Measurements from ENCODE around the gene BABAM2.

Gene BABAM2

GRCh38 chr2:27942612-27943547, 52.4 kb downstream of the BABAM2 start:
- H3K4me3 ChIP-seq (ENCODE audit: low read depth, low read length), result no peak overlapping the region
- TF ChIP-seq, protein P1, sequence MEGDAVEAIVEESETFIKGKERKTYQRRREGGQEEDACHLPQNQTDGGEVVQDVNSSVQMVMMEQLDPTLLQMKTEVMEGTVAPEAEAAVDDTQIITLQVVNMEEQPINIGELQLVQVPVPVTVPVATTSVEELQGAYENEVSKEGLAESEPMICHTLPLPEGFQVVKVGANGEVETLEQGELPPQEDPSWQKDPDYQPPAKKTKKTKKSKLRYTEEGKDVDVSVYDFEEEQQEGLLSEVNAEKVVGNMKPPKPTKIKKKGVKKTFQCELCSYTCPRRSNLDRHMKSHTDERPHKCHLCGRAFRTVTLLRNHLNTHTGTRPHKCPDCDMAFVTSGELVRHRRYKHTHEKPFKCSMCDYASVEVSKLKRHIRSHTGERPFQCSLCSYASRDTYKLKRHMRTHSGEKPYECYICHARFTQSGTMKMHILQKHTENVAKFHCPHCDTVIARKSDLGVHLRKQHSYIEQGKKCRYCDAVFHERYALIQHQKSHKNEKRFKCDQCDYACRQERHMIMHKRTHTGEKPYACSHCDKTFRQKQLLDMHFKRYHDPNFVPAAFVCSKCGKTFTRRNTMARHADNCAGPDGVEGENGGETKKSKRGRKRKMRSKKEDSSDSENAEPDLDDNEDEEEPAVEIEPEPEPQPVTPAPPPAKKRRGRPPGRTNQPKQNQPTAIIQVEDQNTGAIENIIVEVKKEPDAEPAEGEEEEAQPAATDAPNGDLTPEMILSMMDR (IDR thresholded peaks at IDR 0.05; ENCODE audit: low read depth, low read length, missing control alignments), result no peak
- DNase-seq (ENCODE audit: low read depth), result no peak
- in situ Hi-C loops (cut with HindIII; ENCODE audit: low sequenced_read_pairs), result no loop called here

DNA sequence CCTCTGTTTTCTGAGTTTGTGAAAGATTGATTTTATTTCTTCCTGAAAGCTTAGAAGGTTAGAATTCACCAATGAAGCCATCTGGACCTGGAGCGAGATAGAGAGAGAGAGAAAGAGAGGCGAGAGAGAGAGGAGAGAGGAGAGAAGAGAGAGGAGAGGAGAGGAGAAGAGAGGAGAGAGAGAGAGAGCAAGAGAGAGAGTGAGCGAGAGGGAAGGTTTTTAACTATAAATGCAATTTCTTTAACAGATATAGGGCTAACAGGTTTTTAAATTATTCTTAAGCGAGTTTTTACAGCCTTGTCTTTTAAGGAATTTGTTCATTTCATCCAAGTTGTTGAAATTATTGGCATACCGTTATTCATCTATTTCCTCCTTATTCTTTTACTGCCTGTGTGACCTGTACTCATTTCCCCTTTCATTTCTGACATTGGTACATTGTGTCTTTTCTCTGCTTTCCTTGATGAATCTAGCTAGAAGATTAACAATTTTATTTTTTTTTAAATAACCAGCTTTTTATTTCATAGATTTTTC, 56.1 kb downstream of the BABAM2 start:
- DNase-seq (ENCODE audit: low read depth), result no peak
- TF ChIP-seq, protein P1 (IDR thresholded peaks at IDR 0.05; ENCODE audit: low read depth, low read length, missing control alignments), result no peak
- H3K4me3 ChIP-seq (ENCODE audit: low read depth, low read length), result no peak overlapping the region
- in situ Hi-C loops (cut with HindIII; ENCODE audit: low sequenced_read_pairs), result no loop called here

DNA sequence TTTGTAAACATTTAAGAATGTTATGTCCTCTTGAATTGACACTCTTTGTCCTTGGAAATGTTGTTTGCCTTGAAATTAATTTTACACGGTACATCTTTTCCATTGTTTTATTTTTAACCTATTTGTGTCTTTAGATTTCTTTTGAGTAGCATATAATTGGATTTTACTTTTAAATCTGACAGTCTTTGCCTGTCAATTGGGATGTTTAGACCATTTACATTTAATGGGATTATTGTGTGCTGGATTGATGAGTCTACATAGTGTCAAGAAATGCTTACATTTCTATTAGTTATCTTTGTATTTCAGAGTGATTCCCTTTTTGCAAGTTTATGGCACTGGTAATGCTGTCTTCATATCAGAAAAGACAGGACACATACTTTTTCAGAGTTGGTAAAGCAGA, 61.5 kb downstream of the BABAM2 start:
- H3K4me3 ChIP-seq (ENCODE audit: low read depth, low read length), result no peak overlapping the region
- TF ChIP-seq, protein P1 (IDR thresholded peaks at IDR 0.05; ENCODE audit: low read depth, low read length, missing control alignments), result no peak
- DNase-seq (ENCODE audit: low read depth), result no peak
- in situ Hi-C loops (cut with HindIII; ENCODE audit: low sequenced_read_pairs), result no loop called here

- TF ChIP-seq, protein P1 (IDR thresholded peaks at IDR 0.05; ENCODE audit: low read depth, low read length, missing control alignments), result no peak
- in situ Hi-C loops (cut with HindIII; ENCODE audit: low sequenced_read_pairs), result no loop called here
- H3K4me3 ChIP-seq (ENCODE audit: low read depth, low read length), result no peak overlapping the region
- DNase-seq (ENCODE audit: low read depth), result no peak
Observed at GRCh38 chr2:27953077-27953476, 62.5 kb downstream of the BABAM2 start.

DNA sequence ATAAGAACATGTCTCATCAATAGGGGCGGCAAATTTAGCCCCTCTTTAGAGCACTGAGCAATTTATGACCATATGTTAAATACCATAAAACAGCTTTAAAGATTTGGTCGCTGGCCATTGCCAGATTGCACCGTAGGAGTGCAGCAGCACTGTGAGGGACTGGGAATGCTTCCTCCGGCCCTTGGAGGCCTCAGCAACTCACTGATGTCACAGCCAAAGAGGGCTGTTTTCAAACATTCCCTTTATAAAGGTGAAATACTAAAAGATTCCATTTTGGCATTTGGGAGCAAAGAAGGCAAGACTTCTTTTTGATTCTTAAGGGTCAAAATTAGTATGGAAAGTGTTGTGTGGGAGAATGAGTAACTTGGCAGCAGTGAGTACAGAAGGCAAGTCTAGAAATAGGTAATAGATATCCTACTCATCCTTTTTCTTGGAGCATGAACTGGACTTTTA, 63.7 kb downstream of the BABAM2 start:
- no peak for DNase-seq (ENCODE audit: low read depth)
- in situ Hi-C loops (cut with HindIII; ENCODE audit: low sequenced_read_pairs), result no loop called here
- no peak overlapping the region for H3K4me3 ChIP-seq (ENCODE audit: low read depth, low read length)
- TF ChIP-seq, protein P1 (IDR thresholded peaks at IDR 0.05; ENCODE audit: low read depth, low read length, missing control alignments), result no peak

GRCh38 chr2:27954771-27955383, 64.3 kb downstream of the BABAM2 start:
- H3K4me3 ChIP-seq (ENCODE audit: low read depth, low read length), result no peak overlapping the region
- in situ Hi-C loops (cut with HindIII; ENCODE audit: low sequenced_read_pairs), result no loop called here
- DNase-seq (ENCODE audit: low read depth), result peak; percentile 98
- TF ChIP-seq, protein P1 (IDR thresholded peaks at IDR 0.05; ENCODE audit: low read depth, low read length, missing control alignments), result peak; percentile 48

All from astrocyte of the cerebellum (primary cell).